HCT116 (cell line): ENCODE measurements around the gene SENP8.

Source experiments
- CBX3 ChIP-seq: IDR thresholded peaks from 2 replicates; pipeline ENCODE4 v1.6.1; 2012; ENCODE audit warnings: low read depth
- EGR1 ChIP-seq: IDR thresholded peaks from 2 replicates; pipeline ENCODE4 v1.6.1; 2012; ENCODE audit warnings: low read depth
- EZH2 ChIP-seq: fragments of 200-600 bp; sonication (generic); IDR thresholded peaks from 2 replicates; pipeline ENCODE4 v1.6.1; 2017; ENCODE audit warnings: antibody characterized with exemption, mixed run types
- JUND ChIP-seq: IDR thresholded peaks from 2 replicates; pipeline ENCODE4 v1.6.1; 2012
- POLR2A ChIP-seq: IDR thresholded peaks from 2 replicates; pipeline ENCODE4 v1.7.0; 2011; ENCODE audit warnings: borderline replicate concordance; ENCODE audit not compliant: insufficient read depth, insufficient read length; ENCODE audit errors: extremely low read depth
- SIN3A ChIP-seq: IDR thresholded peaks from 2 replicates; pipeline ENCODE4 v1.6.1; 2012; ENCODE audit warnings: low read depth
- SP1 ChIP-seq: IDR thresholded peaks from 2 replicates; pipeline ENCODE4 v1.6.1; 2012; ENCODE audit warnings: low read depth
- TF ChIP-seq, protein P1 (sequence below): IDR thresholded peaks from 2 replicates; pipeline ENCODE4 v1.6.1; 2012
- TF ChIP-seq, protein P2 (sequence below), 3 experiments: fragments of 200-600 bp in 1 of 3; sonication (generic) in 1 of 3; IDR thresholded peaks in 2 of 3; conservative IDR thresholded peaks in 1 of 3; 2 replicates each; pipeline ENCODE4 v1.5.1; 2012 to 2017; ENCODE audit warnings: low read depth in 2 of 3, low read length in 2 of 3, antibody characterized with exemption in 1 of 3, borderline replicate concordance in 1 of 3, control low read depth in 1 of 3, mild to moderate bottlenecking in 1 of 3, mixed read lengths in 1 of 3, mixed run types in 1 of 3, moderate library complexity in 1 of 3; ENCODE audit not compliant: insufficient read depth in 1 of 3
- TF ChIP-seq, protein P3 (sequence below): IDR thresholded peaks from 2 replicates; pipeline ENCODE4 v1.6.1; 2012; ENCODE audit warnings: low read depth
- TF ChIP-seq, protein P4 (sequence below): IDR thresholded peaks from 2 replicates; pipeline ENCODE4 v1.6.1; 2012

DNA sequence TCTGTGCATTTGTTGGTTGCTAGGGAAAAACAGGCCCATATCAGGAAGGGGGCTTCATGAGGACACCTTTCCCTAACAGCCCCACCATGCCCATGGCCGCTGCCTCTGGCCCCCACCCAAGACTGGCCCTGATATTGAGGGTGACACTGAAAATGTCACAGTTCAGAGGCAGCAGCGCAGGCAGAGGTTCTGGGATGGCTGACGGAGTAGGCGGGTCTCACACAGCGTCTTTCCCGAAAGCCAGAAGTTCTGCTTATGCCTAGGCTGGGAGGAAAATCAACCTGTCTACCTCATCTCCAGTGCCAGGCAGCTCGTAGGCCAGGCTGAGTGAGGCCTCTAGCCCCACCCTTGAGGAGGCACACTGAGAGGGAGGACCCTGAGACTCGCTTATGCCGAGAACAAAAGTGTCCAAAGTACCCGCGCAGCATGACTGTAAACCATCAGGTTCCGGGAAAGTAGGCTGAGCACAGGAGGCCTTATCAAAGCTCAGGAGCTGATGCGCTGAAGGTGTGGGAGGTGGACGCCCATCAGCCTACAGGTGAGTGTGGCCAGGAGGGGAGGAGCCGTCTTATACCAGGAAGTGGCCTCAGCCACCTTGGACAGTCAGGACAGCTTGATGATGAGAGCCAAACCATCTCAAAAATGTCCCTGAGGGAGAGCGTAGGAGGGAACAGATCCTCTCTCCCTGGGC lies 51.9 kb downstream of the SENP8 start:
- no peak for TF ChIP-seq SP1
- TF ChIP-seq, protein P1, sequence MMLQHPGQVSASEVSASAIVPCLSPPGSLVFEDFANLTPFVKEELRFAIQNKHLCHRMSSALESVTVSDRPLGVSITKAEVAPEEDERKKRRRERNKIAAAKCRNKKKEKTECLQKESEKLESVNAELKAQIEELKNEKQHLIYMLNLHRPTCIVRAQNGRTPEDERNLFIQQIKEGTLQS = no peak
- no peak for TF ChIP-seq POLR2A
- TF ChIP-seq, protein P2, sequence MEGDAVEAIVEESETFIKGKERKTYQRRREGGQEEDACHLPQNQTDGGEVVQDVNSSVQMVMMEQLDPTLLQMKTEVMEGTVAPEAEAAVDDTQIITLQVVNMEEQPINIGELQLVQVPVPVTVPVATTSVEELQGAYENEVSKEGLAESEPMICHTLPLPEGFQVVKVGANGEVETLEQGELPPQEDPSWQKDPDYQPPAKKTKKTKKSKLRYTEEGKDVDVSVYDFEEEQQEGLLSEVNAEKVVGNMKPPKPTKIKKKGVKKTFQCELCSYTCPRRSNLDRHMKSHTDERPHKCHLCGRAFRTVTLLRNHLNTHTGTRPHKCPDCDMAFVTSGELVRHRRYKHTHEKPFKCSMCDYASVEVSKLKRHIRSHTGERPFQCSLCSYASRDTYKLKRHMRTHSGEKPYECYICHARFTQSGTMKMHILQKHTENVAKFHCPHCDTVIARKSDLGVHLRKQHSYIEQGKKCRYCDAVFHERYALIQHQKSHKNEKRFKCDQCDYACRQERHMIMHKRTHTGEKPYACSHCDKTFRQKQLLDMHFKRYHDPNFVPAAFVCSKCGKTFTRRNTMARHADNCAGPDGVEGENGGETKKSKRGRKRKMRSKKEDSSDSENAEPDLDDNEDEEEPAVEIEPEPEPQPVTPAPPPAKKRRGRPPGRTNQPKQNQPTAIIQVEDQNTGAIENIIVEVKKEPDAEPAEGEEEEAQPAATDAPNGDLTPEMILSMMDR (IDR thresholded peaks at IDR 0.05 in 2 of 3, conservative IDR thresholded peaks at IDR 0.05 in 1 of 3; ENCODE audit: borderline replicate concordance in 1 of 3, insufficient read depth in 1 of 3, low read depth in 2 of 3, low read length in 2 of 3) = no peak
- TF ChIP-seq, protein P3, sequence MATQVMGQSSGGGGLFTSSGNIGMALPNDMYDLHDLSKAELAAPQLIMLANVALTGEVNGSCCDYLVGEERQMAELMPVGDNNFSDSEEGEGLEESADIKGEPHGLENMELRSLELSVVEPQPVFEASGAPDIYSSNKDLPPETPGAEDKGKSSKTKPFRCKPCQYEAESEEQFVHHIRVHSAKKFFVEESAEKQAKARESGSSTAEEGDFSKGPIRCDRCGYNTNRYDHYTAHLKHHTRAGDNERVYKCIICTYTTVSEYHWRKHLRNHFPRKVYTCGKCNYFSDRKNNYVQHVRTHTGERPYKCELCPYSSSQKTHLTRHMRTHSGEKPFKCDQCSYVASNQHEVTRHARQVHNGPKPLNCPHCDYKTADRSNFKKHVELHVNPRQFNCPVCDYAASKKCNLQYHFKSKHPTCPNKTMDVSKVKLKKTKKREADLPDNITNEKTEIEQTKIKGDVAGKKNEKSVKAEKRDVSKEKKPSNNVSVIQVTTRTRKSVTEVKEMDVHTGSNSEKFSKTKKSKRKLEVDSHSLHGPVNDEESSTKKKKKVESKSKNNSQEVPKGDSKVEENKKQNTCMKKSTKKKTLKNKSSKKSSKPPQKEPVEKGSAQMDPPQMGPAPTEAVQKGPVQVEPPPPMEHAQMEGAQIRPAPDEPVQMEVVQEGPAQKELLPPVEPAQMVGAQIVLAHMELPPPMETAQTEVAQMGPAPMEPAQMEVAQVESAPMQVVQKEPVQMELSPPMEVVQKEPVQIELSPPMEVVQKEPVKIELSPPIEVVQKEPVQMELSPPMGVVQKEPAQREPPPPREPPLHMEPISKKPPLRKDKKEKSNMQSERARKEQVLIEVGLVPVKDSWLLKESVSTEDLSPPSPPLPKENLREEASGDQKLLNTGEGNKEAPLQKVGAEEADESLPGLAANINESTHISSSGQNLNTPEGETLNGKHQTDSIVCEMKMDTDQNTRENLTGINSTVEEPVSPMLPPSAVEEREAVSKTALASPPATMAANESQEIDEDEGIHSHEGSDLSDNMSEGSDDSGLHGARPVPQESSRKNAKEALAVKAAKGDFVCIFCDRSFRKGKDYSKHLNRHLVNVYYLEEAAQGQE = no peak
- TF ChIP-seq JUND = no peak
- no peak for TF ChIP-seq EGR1
- no peak for TF ChIP-seq CBX3
- no peak for TF ChIP-seq EZH2
- TF ChIP-seq, protein P4, sequence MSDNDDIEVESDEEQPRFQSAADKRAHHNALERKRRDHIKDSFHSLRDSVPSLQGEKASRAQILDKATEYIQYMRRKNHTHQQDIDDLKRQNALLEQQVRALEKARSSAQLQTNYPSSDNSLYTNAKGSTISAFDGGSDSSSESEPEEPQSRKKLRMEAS = no peak
- TF ChIP-seq SIN3A = no peak
